Thoracic aorta (tissue), 2 donors: Measurements from ENCODE around the gene AGBL3. TPM values are rescaled to one million over a fixed set of nuclear protein-coding genes. Genes with fewer than 3 reads are reported as not detected.
A peak's percentile ranks its signal among the peaks of the same experiment; 100 is the strongest.

Experiments used
- ATAC-seq: fragments of 150-250 bp; one replicate; pipeline ENCODE4 v1.8.0; 2017; ENCODE audit warnings: low read depth; ENCODE audit not compliant: insufficient number of reproducible peaks, low FRiP score
- DNase-seq: peaks from one replicate; pipeline ENCODE4 v3.0.0-alpha.2; 2020; ENCODE audit warnings: low spot score
- H3K27ac ChIP-seq, 2 donors: fragments of 200-600 bp; sonication (generic); 1 replicate in 1 of 2; 2 replicates in 1 of 2; pipeline ENCODE4 v1.5.1; 2016; ENCODE audit warnings: mild to moderate bottlenecking in 2 of 2, moderate library complexity in 2 of 2
- H3K27me3 ChIP-seq: fragments of 200-600 bp; sonication (generic); replicated peaks from 2 replicates; pipeline ENCODE4 v1.6.0; 2016; ENCODE audit warnings: mild to moderate bottlenecking; ENCODE audit not compliant: insufficient read depth
- H3K36me3 ChIP-seq: fragments of 200-600 bp; sonication (generic); one replicate; pipeline ENCODE4 v1.5.1; 2016
- H3K4me1 ChIP-seq, 2 donors: fragments of 200-600 bp; sonication (generic); 1 replicate in 1 of 2; 2 replicates in 1 of 2; pipeline versions ENCODE4 v1.5.1 to v1.6.0; 2016; ENCODE audit warnings: low read depth in 2 of 2, mild to moderate bottlenecking in 1 of 2; ENCODE audit not compliant: control insufficient read depth in 1 of 2
- H3K4me3 ChIP-seq: fragments of 200-600 bp; sonication (generic); 2 replicates; pipeline ENCODE4 v1.5.1; 2016; ENCODE audit warnings: mild to moderate bottlenecking
- H3K9me3 ChIP-seq: fragments of 200-600 bp; sonication (generic); 2 replicates; pipeline ENCODE4 v1.5.1; 2016
- CTCF ChIP-seq: fragments of 200-600 bp; sonication (generic); IDR thresholded peaks from one replicate; pipeline ENCODE4 v1.5.1; 2019; ENCODE audit warnings: antibody characterized with exemption
- total RNA-seq, 2 donors: library from RNA; depleted of rRNA; stranded (reverse); fragments of >200 nt; gene quantifications; one replicate each; pipeline versions ENCODE4 v1.1.0 to v1.2.3, GENCODE V29; 2016

AGBL3 gene
- total RNA-seq, 2 donors from 2014 or later = 0.28 to 0.54 TPM

- Histone ChIP-seq H3K27ac (peak overlapping the region in 1 of 2 donors; percentile 52), H3K4me3 (no peak overlapping the region), H3K36me3 (no peaks in the 10 kb centered on the region), H3K9me3 (peaks cover 8% of the 10 kb centered on the region), H3K4me1 (peaks cover 25 to 42% of the 10 kb centered on the region in 2 donors), H3K27me3 (no peaks in the 10 kb centered on the region)
- ATAC-seq (no peak), DNase-seq (no peak)
- TF ChIP-seq CTCF = no peak
These were observed 164.8 kb downstream of the AGBL3 start for GRCh38 chr7:135151132-135151531.

GRCh38 chr7:135151533-135151932, 165.2 kb downstream of the AGBL3 start:
- H3K27ac ChIP-seq = peak overlapping the region in 1 of 2 donors; percentile 1
- ATAC-seq (no peak), DNase-seq (no peak)
- H3K9me3 ChIP-seq = peaks cover 11% of the 10 kb centered on the region
- no peak overlapping the region for H3K4me3 ChIP-seq
- TF ChIP-seq CTCF = no peak
- H3K4me1 ChIP-seq = peaks cover 25 to 38% of the 10 kb centered on the region in 2 donors
- no peaks in the 10 kb centered on the region for H3K27me3 ChIP-seq
- no peaks in the 10 kb centered on the region for H3K36me3 ChIP-seq

- H3K4me1 ChIP-seq = peaks cover 20 to 31% of the 10 kb centered on the region in 2 donors
- no peaks in the 10 kb centered on the region for H3K36me3 ChIP-seq
- no peaks in the 10 kb centered on the region for H3K27me3 ChIP-seq
- H3K4me3 ChIP-seq = no peak overlapping the region
- no peak for TF ChIP-seq CTCF
- no peak for DNase-seq
- peaks cover 11% of the 10 kb centered on the region for H3K9me3 ChIP-seq
- peak overlapping the region in 1 of 2 donors; percentile 1 for H3K27ac ChIP-seq
- no peak for ATAC-seq
These were observed 166.1 kb downstream of the AGBL3 start for GRCh38 chr7:135152442-135152841.

- H3K27ac ChIP-seq = no peak overlapping the region
- DNase-seq = no peak
- ATAC-seq = no peak
- H3K9me3 ChIP-seq = peaks cover 11% of the 10 kb centered on the region
- peaks cover 31 to 42% of the 10 kb centered on the region in 2 donors for H3K4me1 ChIP-seq
- no peaks in the 10 kb centered on the region for H3K27me3 ChIP-seq
- H3K4me3 ChIP-seq = no peak overlapping the region
- no peak for TF ChIP-seq CTCF
- H3K36me3 ChIP-seq = no peaks in the 10 kb centered on the region
These were observed 168.4 kb downstream of the AGBL3 start for GRCh38 chr7:135154734-135155133.

- ATAC-seq (no peak), DNase-seq (no peak)
- Histone ChIP-seq H3K4me1 (peaks cover 32 to 43% of the 10 kb centered on the region in 2 donors), H3K36me3 (no peaks in the 10 kb centered on the region), H3K27me3 (no peaks in the 10 kb centered on the region), H3K27ac (no peak overlapping the region), H3K9me3 (peaks cover 11% of the 10 kb centered on the region), H3K4me3 (no peak overlapping the region)
- no peak for TF ChIP-seq CTCF
These were observed 170.0 kb downstream of the AGBL3 start for GRCh38 chr7:135156290-135156689.
